Suprapubic skin (tissue), 4 donors: ENCODE data around the gene SLC66A2. TPM values are rescaled to one million over a fixed set of nuclear protein-coding genes. Genes with fewer than 3 reads are reported as not detected.

Source experiments
- DNase-seq, 2 donors: peaks; one replicate each; pipeline ENCODE4 v3.0.0-alpha.2; 2019; ENCODE audit warnings: low spot score in 2 of 2
- H3K27ac ChIP-seq: fragments of 200-600 bp; sonication (generic); one replicate; pipeline ENCODE4 v1.5.1; 2019
- H3K27me3 ChIP-seq: fragments of 200-600 bp; sonication (generic); one replicate; pipeline ENCODE4 v1.5.1; 2019
- H3K36me3 ChIP-seq: fragments of 200-600 bp; sonication (generic); one replicate; pipeline ENCODE4 v1.5.1; 2019
- H3K4me1 ChIP-seq: fragments of 200-600 bp; sonication (generic); one replicate; pipeline ENCODE4 v1.5.1; 2019
- H3K4me3 ChIP-seq: fragments of 200-600 bp; sonication (generic); one replicate; pipeline ENCODE4 v1.5.1; 2019; ENCODE audit warnings: mild to moderate bottlenecking
- H3K9me3 ChIP-seq: fragments of 200-600 bp; sonication (generic); one replicate; pipeline ENCODE4 v1.5.1; 2019
- EP300 ChIP-seq: sonication (generic); formaldehyde crosslinking; IDR thresholded peaks from one replicate; pipeline ENCODE4 v1.6.1; 2017; ENCODE audit warnings: antibody characterized with exemption
- POLR2A ChIP-seq, 2 donors: fragments of 450-650 bp; IDR thresholded peaks; one replicate each; pipeline ENCODE4 v1.6.1; 2017; ENCODE audit warnings: antibody characterized with exemption in 2 of 2, mild to moderate bottlenecking in 2 of 2, moderate library complexity in 2 of 2
- POLR2AphosphoS5 ChIP-seq, 3 donors: sonication (generic); formaldehyde crosslinking; IDR thresholded peaks; one replicate each; pipeline ENCODE4 v1.6.1; 2017; ENCODE audit warnings: antibody characterized with exemption in 3 of 3
- WGBS: methylation state at CpG from one replicate; pipeline ENCODE4 v1.1.5; 2018; 5-methylcytosine and 5-hydroxymethylcytosine counted together
- total RNA-seq, 4 donors: library from RNA; depleted of rRNA; stranded (reverse); fragments of >200 nt; gene quantifications; one replicate each; pipeline ENCODE4 v1.1.0, GENCODE V29; 2016
- TF ChIP-seq, protein P1 (sequence below), 2 donors: fragments of 200-600 bp in 1 of 2; fragments of 450-650 bp in 1 of 2; sonication (generic) in 1 of 2; IDR thresholded peaks; one replicate each; pipeline ENCODE4 v1.5.1; 2016 to 2019; ENCODE audit warnings: antibody characterized with exemption in 2 of 2, mild to moderate bottlenecking in 1 of 2, moderate library complexity in 1 of 2

Gene SLC66A2
- total RNA-seq, 4 donors from 2014 or later = 53.4 to 84.7 (median 79.3) TPM

DNA sequence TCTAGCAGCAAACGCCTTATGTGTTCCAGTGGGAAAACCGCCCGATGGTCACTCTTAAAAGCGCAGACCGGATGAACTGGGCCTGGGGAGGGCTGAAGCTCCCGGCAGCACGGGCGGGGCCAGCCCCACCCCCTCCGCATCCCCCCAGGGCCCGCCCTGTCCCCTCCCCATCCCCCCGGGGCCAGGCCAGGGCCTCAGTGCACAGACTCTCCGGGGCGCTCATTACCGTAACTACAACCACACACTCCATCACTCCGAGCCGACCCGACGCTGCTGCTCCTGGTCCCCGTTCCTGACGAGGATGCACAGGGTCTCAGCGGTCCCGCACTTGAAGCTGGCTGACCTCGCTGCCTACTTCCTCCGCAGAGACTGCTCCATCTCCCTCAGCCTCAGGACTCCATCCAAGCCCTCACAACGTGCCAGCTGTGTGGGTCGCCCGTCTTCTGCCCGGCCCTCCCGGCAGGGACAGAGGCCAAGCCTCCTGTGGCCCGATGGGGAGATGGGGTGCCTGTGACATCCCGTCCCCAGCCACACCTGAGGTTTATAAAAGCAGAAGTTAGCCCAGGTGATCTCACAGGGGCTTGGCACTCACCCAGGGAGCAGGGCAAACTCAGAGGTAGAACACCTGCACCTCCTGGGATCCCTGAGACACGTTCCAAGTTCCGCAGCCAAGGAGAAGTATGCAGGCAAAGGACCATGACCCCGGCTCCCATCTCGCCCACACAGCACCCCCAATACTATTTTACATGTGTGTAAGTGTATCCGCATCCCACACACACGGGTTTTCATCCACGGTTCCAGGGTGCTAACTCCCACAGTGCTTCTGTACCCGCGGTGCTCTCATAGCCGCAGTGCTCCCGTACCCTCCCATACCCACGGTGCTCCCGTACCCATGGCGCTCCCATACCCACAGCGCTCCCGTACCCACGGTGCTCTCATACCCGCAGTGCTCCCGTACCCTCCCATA is 36.0 kb downstream of the SLC66A2 start:
- peaks cover 62% of the 10 kb centered on the region for H3K36me3 ChIP-seq

DNA sequence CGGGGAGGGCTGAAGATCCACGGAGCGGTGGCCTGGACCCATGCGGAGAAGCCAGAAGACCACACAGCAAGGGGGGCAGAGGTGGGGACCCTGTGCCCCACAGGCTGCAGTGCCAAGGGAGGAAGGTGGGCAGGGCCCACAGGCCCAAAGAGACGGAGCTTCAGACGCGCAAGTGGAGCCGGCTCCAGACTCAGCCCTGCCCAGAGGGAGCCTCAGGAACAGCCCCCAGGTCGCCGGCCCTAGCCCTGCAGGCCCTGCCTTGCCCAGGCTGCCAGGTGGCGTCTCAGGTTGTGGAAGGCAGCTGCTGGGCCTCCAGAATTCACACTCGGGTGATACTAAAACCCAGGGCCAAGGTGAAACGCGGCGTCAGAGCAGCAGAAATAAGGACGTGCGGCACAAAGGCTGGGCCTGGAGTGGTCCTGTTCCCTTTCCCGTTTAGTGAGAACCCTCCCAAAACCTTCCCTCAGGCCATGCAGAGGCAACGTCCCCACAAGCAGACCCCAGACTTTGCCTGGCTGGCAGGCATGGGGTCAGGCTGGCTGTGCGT is 36.8 kb downstream of the SLC66A2 start:
- Histone ChIP-seq H3K4me1 (peaks cover 18% of the 10 kb centered on the region), H3K27ac (no peak overlapping the region), H3K27me3 (no peaks in the 10 kb centered on the region), H3K4me3 (no peak overlapping the region), H3K9me3 (no peaks in the 10 kb centered on the region), H3K36me3 (peaks cover 62% of the 10 kb centered on the region)
- WGBS = 84% methylated on average over 18 of the region's 20 CpGs
- DNase-seq = peak; percentile 56 to 72
- TF ChIP-seq POLR2AphosphoS5 (IDR thresholded peaks at IDR 0.05) = no peak
- TF ChIP-seq EP300 = no peak

More for the DNA sequence above, 36.0 kb downstream of the SLC66A2 start:
- TF ChIP-seq POLR2A (IDR thresholded peaks at IDR 0.05) (no peak), POLR2AphosphoS5 (IDR thresholded peaks at IDR 0.05) (no peak), EP300 (no peak)
- TF ChIP-seq, protein P1, sequence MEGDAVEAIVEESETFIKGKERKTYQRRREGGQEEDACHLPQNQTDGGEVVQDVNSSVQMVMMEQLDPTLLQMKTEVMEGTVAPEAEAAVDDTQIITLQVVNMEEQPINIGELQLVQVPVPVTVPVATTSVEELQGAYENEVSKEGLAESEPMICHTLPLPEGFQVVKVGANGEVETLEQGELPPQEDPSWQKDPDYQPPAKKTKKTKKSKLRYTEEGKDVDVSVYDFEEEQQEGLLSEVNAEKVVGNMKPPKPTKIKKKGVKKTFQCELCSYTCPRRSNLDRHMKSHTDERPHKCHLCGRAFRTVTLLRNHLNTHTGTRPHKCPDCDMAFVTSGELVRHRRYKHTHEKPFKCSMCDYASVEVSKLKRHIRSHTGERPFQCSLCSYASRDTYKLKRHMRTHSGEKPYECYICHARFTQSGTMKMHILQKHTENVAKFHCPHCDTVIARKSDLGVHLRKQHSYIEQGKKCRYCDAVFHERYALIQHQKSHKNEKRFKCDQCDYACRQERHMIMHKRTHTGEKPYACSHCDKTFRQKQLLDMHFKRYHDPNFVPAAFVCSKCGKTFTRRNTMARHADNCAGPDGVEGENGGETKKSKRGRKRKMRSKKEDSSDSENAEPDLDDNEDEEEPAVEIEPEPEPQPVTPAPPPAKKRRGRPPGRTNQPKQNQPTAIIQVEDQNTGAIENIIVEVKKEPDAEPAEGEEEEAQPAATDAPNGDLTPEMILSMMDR (IDR thresholded peaks at IDR 0.05) = no peak
- Histone ChIP-seq H3K9me3 (no peaks in the 10 kb centered on the region), H3K4me1 (peaks cover 18% of the 10 kb centered on the region), H3K27me3 (no peaks in the 10 kb centered on the region), H3K27ac (no peak overlapping the region), H3K4me3 (no peak overlapping the region)
- peak; percentile 51 to 68 for DNase-seq
- 93% methylated on average over 44 of the region's 50 CpGs for WGBS

DNA sequence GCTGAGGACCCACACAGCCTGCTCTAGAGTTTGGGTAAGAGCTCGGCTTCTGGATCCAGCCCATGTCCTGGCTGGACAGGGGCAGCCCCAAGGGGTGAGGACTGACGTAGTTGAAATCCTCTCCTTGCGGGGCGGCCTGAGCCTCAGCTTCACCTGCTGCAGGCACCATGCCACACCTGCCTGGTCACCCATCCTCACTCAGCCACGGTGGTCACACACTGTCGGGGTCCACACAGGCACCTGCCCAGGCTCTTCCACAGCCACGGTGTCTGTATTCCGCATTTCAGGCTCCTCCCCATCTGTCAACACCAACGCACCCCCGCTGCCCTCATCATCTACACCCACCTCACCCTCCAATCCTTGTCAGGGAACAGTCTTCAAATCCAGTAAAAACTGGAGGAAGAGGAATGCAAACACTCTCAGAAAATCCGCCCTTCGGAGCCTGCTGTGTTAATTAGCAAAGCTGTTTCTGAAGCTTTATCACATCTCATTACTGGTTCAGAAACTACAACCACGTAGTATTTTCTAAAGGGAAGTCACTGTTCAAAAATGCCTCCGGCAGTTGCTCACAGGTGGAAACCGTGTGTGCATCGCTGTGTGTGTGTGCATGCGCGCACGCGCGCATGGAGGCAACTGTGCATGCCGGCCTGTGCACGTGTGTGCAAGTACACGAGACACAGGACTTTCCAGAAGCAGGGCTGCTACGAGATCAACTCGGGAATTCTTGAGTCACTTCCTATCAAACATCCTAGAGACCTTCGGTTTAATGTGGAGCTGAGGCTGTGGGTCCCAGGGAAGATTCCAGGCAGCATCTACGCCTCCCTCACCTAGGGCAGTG is 38.2 kb downstream of the SLC66A2 start:
- H3K4me3 ChIP-seq = no peak overlapping the region
- peak; percentile 43 to 69 for DNase-seq
- peaks cover 51% of the 10 kb centered on the region for H3K36me3 ChIP-seq
- peak overlapping the region; percentile 49 for H3K27ac ChIP-seq
- H3K4me1 ChIP-seq = peaks cover 18% of the 10 kb centered on the region
- no peak for TF ChIP-seq POLR2A (IDR thresholded peaks at IDR 0.05)
- TF ChIP-seq, protein P1 (IDR thresholded peaks at IDR 0.05) = no peak
- TF ChIP-seq EP300 = no peak
- no peak for TF ChIP-seq POLR2AphosphoS5 (IDR thresholded peaks at IDR 0.05)
- H3K27me3 ChIP-seq = no peaks in the 10 kb centered on the region
- no peaks in the 10 kb centered on the region for H3K9me3 ChIP-seq
- WGBS = 91% methylated on average over 24 of the region's 28 CpGs

DNA sequence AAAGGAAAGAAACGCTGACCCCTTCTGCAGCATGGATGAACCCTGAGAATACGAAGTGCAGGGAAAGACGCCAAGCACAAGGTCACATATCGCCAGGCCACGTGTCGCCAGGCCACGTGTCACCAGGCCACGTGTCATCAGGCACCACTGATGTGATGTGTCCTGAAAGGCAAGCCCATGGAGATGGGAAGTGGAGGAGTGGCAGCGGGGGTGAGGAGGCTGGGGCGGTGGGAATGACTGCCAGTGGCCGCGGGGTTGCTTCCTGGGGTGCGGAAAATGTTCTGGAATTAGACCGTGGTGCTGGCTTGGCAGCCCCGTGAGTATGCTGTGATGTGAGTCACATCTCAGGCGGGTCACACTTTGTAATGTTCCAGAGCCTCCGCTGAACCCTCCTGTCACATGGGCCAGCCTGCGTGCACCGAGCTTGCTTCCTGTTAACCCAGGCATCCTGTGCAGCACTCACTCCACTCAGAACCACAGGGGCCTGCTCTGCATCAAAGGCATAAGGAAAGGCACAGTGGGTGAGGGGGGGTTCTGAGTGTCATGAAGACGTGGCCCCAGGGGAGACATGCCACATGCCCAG is 39.0 kb downstream of the SLC66A2 start:
- no peak overlapping the region for H3K4me3 ChIP-seq
- H3K27ac ChIP-seq = peak overlapping the region; percentile 49
- H3K4me1 ChIP-seq = peaks cover 18% of the 10 kb centered on the region
- 80% methylated on average over 14 of the region's 20 CpGs for WGBS
- peaks cover 48% of the 10 kb centered on the region for H3K36me3 ChIP-seq
- H3K9me3 ChIP-seq = no peaks in the 10 kb centered on the region
- TF ChIP-seq, protein P1 (IDR thresholded peaks at IDR 0.05) = no peak
- TF ChIP-seq EP300 (no peak), POLR2AphosphoS5 (IDR thresholded peaks at IDR 0.05) (peak in 1 of 3 donors; percentile 18)
- DNase-seq = peak; percentile 70 to 78
- H3K27me3 ChIP-seq = no peaks in the 10 kb centered on the region
